ENCODE results near the gene SCIMP.
"Not testable (repeated sequence)": the region's sequence is repeated elsewhere in the genome, so short reads cannot be mapped to it uniquely, and the experiment has no call there.

The SCIMP gene

GRCh38 chr17:5234645-5235576 is at the start of gene SCIMP:
Gene SCIMP, minus strand, starts transcription at chr17:5234860. Its CDS starts 105 bp downstream, at chr17:5234755.
- no peak for DNase-seq

- no peak for DNase-seq
Observed at GRCh38 chr17:5283571-5284315, 49.1 kb upstream of the SCIMP start.

GRCh38 chr17:5282642-5283217 is 48.1 kb upstream of the SCIMP start:
- DNase-seq: no peak

- DNase-seq: peak; percentile 90
Observed at GRCh38 chr17:5281814-5282641, 47.4 kb upstream of the SCIMP start, which contains the start of gene RABEP1. Gene RABEP1, plus strand, starts transcription at chr17:5282284. Its CDS starts 203 bp downstream, at chr17:5282487.

GRCh38 chr17:5272322-5272721 is 37.7 kb upstream of the SCIMP start:
- no peak for DNase-seq

GRCh38 chr17:5269241-5269960 is 34.7 kb upstream of the SCIMP start:
- DNase-seq: no peak

- DNase-seq: no peak
Observed at GRCh38 chr17:5264893-5265292, 30.2 kb upstream of the SCIMP start.

- DNase-seq: no peak
Observed at GRCh38 chr17:5263441-5263840, 28.8 kb upstream of the SCIMP start.

- DNase-seq: no peak
Observed at GRCh38 chr17:5262416-5262991, 27.8 kb upstream of the SCIMP start.

GRCh38 chr17:5260542-5260941 is 25.9 kb upstream of the SCIMP start:
- DNase-seq: no peak

GRCh38 chr17:5257124-5257523 is 22.5 kb upstream of the SCIMP start:
- DNase-seq: no peak

- no peak for DNase-seq
Observed at GRCh38 chr17:5254903-5255521, 20.4 kb upstream of the SCIMP start.

GRCh38 chr17:5254414-5254813 is 19.8 kb upstream of the SCIMP start:
- no peak for DNase-seq

- DNase-seq: peak; percentile 49
Observed at GRCh38 chr17:5249615-5250014, 15.0 kb upstream of the SCIMP start.

- DNase-seq: no peak
Observed at GRCh38 chr17:5248821-5249479, 14.3 kb upstream of the SCIMP start.

GRCh38 chr17:5247621-5248020 is 13.0 kb upstream of the SCIMP start:
- DNase-seq: no peak

GRCh38 chr17:5241861-5242671 is 7.4 kb upstream of the SCIMP start:
- no peak for DNase-seq

- DNase-seq: not testable (repeated sequence)
Observed at GRCh38 chr17:5239769-5240168, 5.1 kb upstream of the SCIMP start.

- DNase-seq: no peak
Observed at GRCh38 chr17:5238333-5238732, 3.7 kb upstream of the SCIMP start.
